ENCODE results near the gene C22orf39. TPM values are rescaled to one million over a fixed set of nuclear protein-coding genes. Genes with fewer than 3 reads are reported as not detected.
"Not testable (repeated sequence)": the region's sequence is repeated elsewhere in the genome, so short reads cannot be mapped to it uniquely, and the experiment has no call there.

The C22orf39 gene
- total RNA-seq, 4 donors from 2014 or later, result 15.8 to 54.0 (median 24.7) TPM

DNA sequence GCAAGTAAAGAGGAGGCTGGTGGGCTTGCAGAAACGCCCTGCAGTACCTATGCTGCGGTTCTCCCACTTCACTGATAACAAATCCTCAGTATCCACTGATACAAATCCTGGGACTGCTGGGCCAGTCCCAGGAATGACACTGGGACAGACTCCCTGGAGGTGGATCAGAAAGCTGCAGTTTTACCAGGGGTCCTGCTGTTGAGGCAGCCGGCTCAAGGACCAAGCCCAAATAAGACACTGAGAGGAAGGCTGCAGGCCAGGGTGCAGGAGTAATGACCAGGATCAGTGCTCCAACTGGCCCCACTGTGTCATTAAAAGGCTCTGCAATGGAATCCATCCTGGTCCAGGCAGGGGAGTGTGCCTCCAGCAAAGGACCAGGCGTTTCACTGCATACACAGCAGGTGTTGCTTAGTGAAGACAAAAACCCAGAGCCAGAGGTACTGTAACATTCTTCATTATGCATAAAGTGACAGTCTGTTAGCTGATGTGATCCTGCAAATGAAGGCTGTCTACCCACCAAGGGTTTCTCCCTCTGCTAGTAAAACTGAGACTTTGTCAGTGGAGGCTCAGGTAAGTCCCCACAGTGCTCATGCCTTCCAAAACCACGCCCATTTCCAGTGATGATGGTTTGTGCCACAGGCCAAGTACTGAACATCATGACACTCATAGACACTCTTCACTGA lies 1.4 kb upstream of the C22orf39 start:
- Histone ChIP-seq H3K9me3 (no peaks in the 10 kb centered on the region), H3K36me3 (peaks cover 6 to 54% (median 10%) of the 10 kb centered on the region in 3 donors), H3K4me1 (peaks cover 21 to 38% (median 22%) of the 10 kb centered on the region in 3 donors), H3K27me3 (no peaks in the 10 kb centered on the region), H3K4me3 (peak overlapping the region in 1 of 4 donors; percentile 89), H3K27ac (peak overlapping the region in 2 of 4 donors; percentile 95 to 98)
- TF ChIP-seq POLR2A (IDR thresholded peaks at IDR 0.05), result no peak
- TF ChIP-seq, protein P1, sequence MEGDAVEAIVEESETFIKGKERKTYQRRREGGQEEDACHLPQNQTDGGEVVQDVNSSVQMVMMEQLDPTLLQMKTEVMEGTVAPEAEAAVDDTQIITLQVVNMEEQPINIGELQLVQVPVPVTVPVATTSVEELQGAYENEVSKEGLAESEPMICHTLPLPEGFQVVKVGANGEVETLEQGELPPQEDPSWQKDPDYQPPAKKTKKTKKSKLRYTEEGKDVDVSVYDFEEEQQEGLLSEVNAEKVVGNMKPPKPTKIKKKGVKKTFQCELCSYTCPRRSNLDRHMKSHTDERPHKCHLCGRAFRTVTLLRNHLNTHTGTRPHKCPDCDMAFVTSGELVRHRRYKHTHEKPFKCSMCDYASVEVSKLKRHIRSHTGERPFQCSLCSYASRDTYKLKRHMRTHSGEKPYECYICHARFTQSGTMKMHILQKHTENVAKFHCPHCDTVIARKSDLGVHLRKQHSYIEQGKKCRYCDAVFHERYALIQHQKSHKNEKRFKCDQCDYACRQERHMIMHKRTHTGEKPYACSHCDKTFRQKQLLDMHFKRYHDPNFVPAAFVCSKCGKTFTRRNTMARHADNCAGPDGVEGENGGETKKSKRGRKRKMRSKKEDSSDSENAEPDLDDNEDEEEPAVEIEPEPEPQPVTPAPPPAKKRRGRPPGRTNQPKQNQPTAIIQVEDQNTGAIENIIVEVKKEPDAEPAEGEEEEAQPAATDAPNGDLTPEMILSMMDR (IDR thresholded peaks at IDR 0.05), result no peak
- intact Hi-C loops (cut with DNase I), result no loop called here
- WGBS, 2 donors, result 34 to 69% methylated on average over 2 to 3 of the region's 5 CpGs
- no peak for DNase-seq

DNA sequence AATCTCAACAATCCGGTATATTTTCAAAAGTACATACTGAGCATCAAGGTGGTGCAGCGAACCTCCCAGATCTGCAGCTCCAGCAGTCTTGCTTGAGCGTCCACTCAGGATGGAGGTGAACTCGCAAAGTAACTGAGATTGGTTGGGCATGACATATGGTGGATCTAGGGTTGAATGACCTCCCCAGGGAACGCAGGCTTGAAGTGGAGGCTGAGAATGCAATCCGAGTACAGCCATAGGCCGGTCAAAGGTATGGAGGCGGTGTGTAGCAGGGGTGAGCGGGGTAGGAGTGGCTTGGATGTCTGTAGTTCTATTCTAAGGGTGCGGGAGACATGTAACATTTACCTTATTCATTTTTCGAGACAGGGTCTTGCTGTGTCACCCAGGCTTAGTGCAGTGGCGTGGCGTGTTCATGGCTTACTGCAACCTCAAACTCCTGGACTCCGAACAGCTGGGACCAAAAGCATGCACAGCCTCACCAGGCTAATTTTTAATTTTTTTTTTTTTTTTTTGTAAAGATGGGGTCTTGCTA lies 631 bp upstream of the C22orf39 start:
- Histone ChIP-seq H3K9me3 (no peaks in the 10 kb centered on the region), H3K27me3 (no peaks in the 10 kb centered on the region), H3K4me1 (peaks cover 21 to 38% (median 22%) of the 10 kb centered on the region in 3 donors), H3K27ac (peak overlapping the region; percentile 93 to 98 (median 95)), H3K4me3 (peak overlapping the region; percentile 66 to 89 (median 83)), H3K36me3 (peaks cover under 1 to 54% (median 4%) of the 10 kb centered on the region in 3 donors)
- intact Hi-C loops (cut with DNase I), result no loop called here
- TF ChIP-seq POLR2A (IDR thresholded peaks at IDR 0.05), result no peak
- TF ChIP-seq, protein P1 (IDR thresholded peaks at IDR 0.05), result no peak
- WGBS, 2 donors, result 6 to 15% methylated on average over 13 to 14 of the region's 14 CpGs
- DNase-seq, result no peak

DNA sequence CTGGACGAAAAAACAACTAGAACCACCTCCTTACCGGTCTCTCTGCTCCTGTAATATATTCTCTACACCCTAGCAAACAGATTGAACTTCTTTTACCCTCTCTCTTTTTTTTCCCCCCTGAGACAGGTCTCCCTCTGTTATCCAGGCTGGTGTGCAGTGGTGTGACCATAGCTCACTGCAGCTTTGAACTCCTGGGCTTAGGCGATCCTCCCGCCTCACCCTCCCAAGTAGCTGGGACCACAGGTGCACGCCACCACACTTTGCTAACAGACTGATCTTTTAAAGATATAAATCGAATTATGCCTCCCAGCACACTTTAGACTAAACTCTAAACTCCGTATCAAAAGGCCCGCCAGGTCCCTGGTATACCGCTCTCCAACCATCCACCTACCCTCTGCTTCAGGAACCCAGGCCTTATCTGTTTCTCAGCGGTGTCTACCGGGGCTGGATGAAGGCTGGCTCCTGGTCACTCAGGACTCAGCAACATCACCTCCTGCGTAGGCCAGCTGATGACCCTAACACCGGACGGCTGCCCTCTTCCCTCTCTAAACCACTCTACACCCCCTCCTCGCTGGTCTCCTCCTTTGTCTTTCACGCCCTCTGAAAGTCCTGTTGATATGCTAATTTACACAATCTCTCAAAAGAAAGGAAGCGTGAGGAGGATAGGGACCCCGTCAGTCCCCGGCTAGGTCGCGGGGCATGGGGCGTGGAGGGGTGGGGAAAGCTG lies 745 bp downstream of the C22orf39 start:
- WGBS, 2 donors, result 26 to 30% methylated on average over 16 of the region's 22 CpGs
- peak overlapping the region; percentile 93 to 98 (median 95) for H3K27ac ChIP-seq
- H3K4me1 ChIP-seq, result peaks cover 21 to 38% (median 22%) of the 10 kb centered on the region in 3 donors
- H3K36me3 ChIP-seq, result peaks cover 0 to 54% (median 4%) of the 10 kb centered on the region in 3 donors
- peak overlapping the region; percentile 66 to 89 (median 83) for H3K4me3 ChIP-seq
- no peaks in the 10 kb centered on the region for H3K27me3 ChIP-seq
- intact Hi-C loops (cut with DNase I), result no loop called here
- H3K9me3 ChIP-seq, result no peaks in the 10 kb centered on the region
- no peak for DNase-seq
- TF ChIP-seq POLR2A (IDR thresholded peaks at IDR 0.05), result no peak

DNA sequence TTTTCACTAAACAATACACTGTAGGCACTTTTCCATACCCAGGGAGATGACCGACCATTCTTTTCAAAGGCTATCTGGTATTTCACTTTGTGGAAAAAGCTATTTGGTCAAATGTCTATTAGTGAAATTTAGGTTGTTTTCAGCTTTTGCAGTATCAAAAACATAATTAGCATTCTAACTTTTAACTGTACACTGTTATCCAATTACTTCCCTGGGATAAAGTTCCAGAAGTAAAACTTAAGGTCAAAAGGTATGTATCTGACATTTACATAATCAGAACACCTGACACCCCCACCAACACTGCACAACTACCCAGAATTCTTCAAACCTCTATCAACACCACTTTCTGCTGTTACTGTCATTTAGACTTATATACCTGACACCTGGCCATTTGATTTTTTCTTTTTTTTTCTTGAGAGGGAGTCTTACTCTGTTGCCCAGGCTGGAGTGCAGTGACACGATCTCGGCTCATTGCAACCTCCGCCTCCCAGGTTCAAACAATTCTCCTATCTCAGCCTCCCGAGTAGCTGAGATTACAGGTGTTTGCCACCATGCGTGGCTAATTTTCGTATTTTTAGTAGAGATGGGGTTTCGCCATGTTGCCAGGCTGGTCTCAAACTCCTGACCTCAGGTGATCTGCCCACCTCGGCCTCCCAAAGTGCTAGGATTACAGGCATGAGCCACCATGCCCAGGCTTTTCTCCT lies 2.1 kb downstream of the C22orf39 start:
- Histone ChIP-seq H3K36me3 (peaks cover 0 to 54% (median 4%) of the 10 kb centered on the region in 3 donors), H3K4me1 (peaks cover 21 to 38% (median 22%) of the 10 kb centered on the region in 3 donors)
- 91 to 92% methylated on average over 9 of the region's 9 CpGs for WGBS, 2 donors
- intact Hi-C loops (cut with DNase I); DNase-seq; H3K9me3 ChIP-seq; H3K27ac ChIP-seq; H3K4me3 ChIP-seq; H3K27me3 ChIP-seq: not testable (repeated sequence)

DNA sequence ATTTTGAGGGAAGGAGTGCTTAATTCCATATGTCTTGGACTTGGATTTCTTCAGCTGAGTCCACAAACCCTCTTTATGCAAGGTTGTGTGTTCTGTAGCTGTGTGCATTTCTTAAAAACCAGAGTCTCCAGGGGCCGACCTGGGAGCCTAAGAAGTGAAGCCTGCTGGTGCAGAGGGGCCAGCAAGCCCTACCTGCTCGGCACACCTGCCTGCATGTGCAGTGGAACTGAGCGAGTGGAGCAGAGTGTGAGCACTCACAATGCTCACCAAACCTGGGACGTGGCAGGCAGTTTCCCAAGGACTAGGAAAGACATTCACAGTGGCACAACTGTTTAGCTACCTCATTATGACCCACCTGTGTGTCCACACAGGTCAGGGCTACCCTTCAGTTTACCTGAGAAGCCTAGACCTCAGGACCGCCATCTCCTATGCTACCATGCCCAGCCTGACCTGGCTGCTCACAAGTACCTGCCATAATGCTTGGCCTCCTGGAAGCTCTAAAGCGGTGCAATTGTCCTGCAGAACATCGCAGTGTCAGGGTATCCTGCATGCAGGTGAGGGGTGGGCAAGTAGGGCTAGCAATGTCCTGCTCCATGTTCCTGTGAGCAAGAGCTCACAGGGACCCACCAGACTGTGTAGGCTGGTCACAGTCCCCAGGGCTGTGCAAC lies 3.8 kb downstream of the C22orf39 start:
- no peak for DNase-seq
- Histone ChIP-seq H3K4me3 (no peak overlapping the region), H3K36me3 (peaks cover 0 to 49% (median 4%) of the 10 kb centered on the region in 3 donors), H3K27ac (no peak overlapping the region), H3K9me3 (no peaks in the 10 kb centered on the region), H3K4me1 (peaks cover 20 to 33% (median 22%) of the 10 kb centered on the region in 3 donors), H3K27me3 (no peaks in the 10 kb centered on the region)
- WGBS, 2 donors, result 100% methylated on average over 1 to 2 of the region's 7 CpGs
- intact Hi-C loops (cut with DNase I), result no loop called here
- TF ChIP-seq, protein P1 (IDR thresholded peaks at IDR 0.05), result no peak
